Lower leg skin (tissue), 3 donors: ENCODE results near the gene CITED4.

Source experiments
- CTCF ChIP-seq, 3 donors: fragments of 450-650 bp; IDR thresholded peaks; one replicate each; pipeline ENCODE4 v1.5.1; 2016; ENCODE audit warnings: antibody characterized with exemption in 3 of 3, mild to moderate bottlenecking in 3 of 3, moderate library complexity in 2 of 3
- POLR2A ChIP-seq, 2 donors: fragments of 450-650 bp; IDR thresholded peaks; one replicate each; pipeline ENCODE4 v1.6.1; 2016 to 2017; ENCODE audit warnings: antibody characterized with exemption in 2 of 2, mild to moderate bottlenecking in 1 of 2, moderate library complexity in 1 of 2

- no peak for TF ChIP-seq CTCF (IDR thresholded peaks at IDR 0.05)
- no peak for TF ChIP-seq POLR2A (IDR thresholded peaks at IDR 0.05)
Measured at GRCh38 chr1:40838045-40838979, 23.9 kb downstream of the CITED4 start.
